Mucosa of descending colon (tissue), 3 donors: ENCODE measurements around the gene THBS1. TPM values are rescaled to one million over a fixed set of nuclear protein-coding genes. Genes with fewer than 3 reads are reported as not detected.

Experiments
- ATAC-seq: fragments of 200-7000 bp; cut with Tn5 transposase; one replicate; pipeline ENCODE4 v1.9.1; 2020; ENCODE audit warnings: mild to moderate bottlenecking, moderate library complexity
- DNase-seq, 3 donors: peaks; one replicate each; pipeline ENCODE4 v3.0.0-alpha.2; 2020
- H3K36me3 ChIP-seq: fragments of 200-600 bp; one replicate; pipeline ENCODE4 v1.8.0; 2021; ENCODE audit warnings: low read depth, mild to moderate bottlenecking
- H3K4me1 ChIP-seq: fragments of 200-600 bp; one replicate; pipeline ENCODE4 v1.8.0; 2021; ENCODE audit warnings: low read depth, mild to moderate bottlenecking
- H3K4me3 ChIP-seq: fragments of 200-600 bp; one replicate; pipeline ENCODE4 v1.8.0; 2021; ENCODE audit warnings: mild to moderate bottlenecking
- H3K9me3 ChIP-seq: fragments of 200-600 bp; one replicate; pipeline ENCODE4 v1.8.0; 2021; ENCODE audit warnings: mild to moderate bottlenecking
- CTCF ChIP-seq: fragments of 200-600 bp; IDR thresholded peaks from one replicate; pipeline ENCODE4 v1.8.0; 2022; ENCODE audit warnings: antibody characterized with exemption, mild to moderate bottlenecking
- intact Hi-C, 2 donors: fragments of 100-400 bp; cut with DNase I in 1 of 2; cut with micrococcal nuclease in 1 of 2; formaldehyde crosslinking; loops; one replicate each; pipeline versions ENCODE4 v1.11.0 to v1.11.1; 2022; cut with DNase I, micrococcal nuclease
- total RNA-seq, 3 donors: library from RNA; stranded (reverse); fragmentation: NEBNext Ultra II Directional in 2 of 3; extraction: Animal tissue kit (Norgen Biotek cat#: 25700) in 2 of 3; gene quantifications; one replicate each; pipeline versions ENCODE4 v1.2.1 to v1.2.4, GENCODE V29; 2021 to 2023
- donor health status: DM: no; HTN: no; CAD: no; lungs with moderate emphysema.
- donor health status: DM: no; HTN: no; CAD: no.
- donor health status: DM: no; HTN: yes; CAD: no.

Gene THBS1
- total RNA-seq, 3 donors from 2014 or later: 209 to 356 (median 288) TPM

- TF ChIP-seq CTCF: no peak
- peak; percentile 2 for ATAC-seq
- intact Hi-C loops: no loop called here
- H3K36me3 ChIP-seq: no peaks in the 10 kb centered on the region
- peak in 1 of 3 donors; percentile 64 for DNase-seq
- no peaks in the 10 kb centered on the region for H3K9me3 ChIP-seq
- no peak overlapping the region for H3K4me3 ChIP-seq
- peaks cover 39% of the 10 kb centered on the region for H3K4me1 ChIP-seq
These were observed 40.3 kb downstream of the THBS1 start for GRCh38 chr15:39621210-39621609.

GRCh38 chr15:39621976-39622375 lies 41.1 kb downstream of the THBS1 start:
- peaks cover 39% of the 10 kb centered on the region for H3K4me1 ChIP-seq
- H3K9me3 ChIP-seq: no peaks in the 10 kb centered on the region
- DNase-seq (no peak), ATAC-seq (no peak)
- intact Hi-C loops: no loop called here
- no peaks in the 10 kb centered on the region for H3K36me3 ChIP-seq
- H3K4me3 ChIP-seq: no peak overlapping the region
- TF ChIP-seq CTCF: no peak

DNA sequence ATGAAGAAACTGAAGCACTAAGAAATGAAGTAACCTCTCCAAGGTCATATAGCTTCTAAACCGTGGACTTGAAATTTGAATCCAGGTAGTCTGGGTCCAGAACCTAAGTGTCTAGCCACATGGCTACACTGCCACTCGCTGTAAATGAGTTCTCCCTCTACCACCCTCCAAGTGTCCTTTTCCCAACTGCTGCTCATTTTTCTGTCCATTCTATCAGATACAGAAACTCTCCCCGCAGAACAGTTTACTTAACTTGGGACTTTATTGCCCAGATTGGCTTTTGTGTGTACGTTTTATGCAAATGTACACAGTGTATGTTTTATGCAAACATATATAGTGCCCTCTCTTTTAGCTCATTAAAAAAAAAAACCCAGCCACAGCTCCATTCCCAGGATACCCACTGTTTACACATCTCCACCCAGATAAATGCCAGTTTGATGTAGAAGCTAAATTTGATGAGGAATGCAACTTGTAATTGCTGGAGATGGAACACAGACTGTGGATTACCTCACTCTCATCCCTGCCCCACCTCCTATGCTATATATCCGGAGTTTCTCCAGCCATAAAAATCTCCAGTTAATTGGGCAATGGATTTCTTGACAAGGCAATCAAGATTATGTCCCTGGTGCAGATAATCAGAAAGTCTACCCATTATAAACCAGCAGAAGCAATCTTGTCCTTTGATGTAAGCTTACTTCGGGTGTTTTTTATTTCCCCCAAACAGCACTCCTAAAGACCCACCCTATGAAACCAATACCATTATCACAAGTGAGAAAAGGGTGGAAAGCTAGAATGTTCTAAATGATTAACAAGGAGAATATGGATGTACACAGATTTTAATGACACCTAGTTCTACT lies 42.0 kb downstream of the THBS1 start:
- ATAC-seq (peak; percentile 76), DNase-seq (peak in 1 of 3 donors; percentile 63)
- no peak for TF ChIP-seq CTCF
- intact Hi-C loops: no loop called here
- Histone ChIP-seq H3K4me3 (no peak overlapping the region), H3K4me1 (peaks cover 41% of the 10 kb centered on the region), H3K9me3 (no peaks in the 10 kb centered on the region), H3K36me3 (no peaks in the 10 kb centered on the region)

GRCh38 chr15:39623529-39623931 lies 42.7 kb downstream of the THBS1 start:
- TF ChIP-seq CTCF: no peak
- DNase-seq: peak in 1 of 3 donors; percentile 57
- ATAC-seq: peak; percentile 60

GRCh38 chr15:39624806-39625205 lies 43.9 kb downstream of the THBS1 start:
- DNase-seq (peak; percentile 64 to 71 (median 70)), ATAC-seq (peak; percentile 57)
- Histone ChIP-seq H3K9me3 (no peaks in the 10 kb centered on the region), H3K4me1 (peaks cover 58% of the 10 kb centered on the region), H3K4me3 (no peak overlapping the region), H3K36me3 (no peaks in the 10 kb centered on the region)
- TF ChIP-seq CTCF: no peak
- intact Hi-C loops: no loop called here

More at GRCh38 chr15:39623529-39623931, 42.7 kb downstream of the THBS1 start:
- H3K9me3 ChIP-seq: no peaks in the 10 kb centered on the region
- no peak overlapping the region for H3K4me3 ChIP-seq
- H3K4me1 ChIP-seq: peaks cover 47% of the 10 kb centered on the region
- intact Hi-C loops: no loop called here
- H3K36me3 ChIP-seq: no peaks in the 10 kb centered on the region
